ENCODE results near the gene TTC9C. TPM values are rescaled to one million over a fixed set of nuclear protein-coding genes. Genes with fewer than 3 reads are reported as not detected.
A peak's percentile ranks its signal among the peaks of the same experiment; 100 is the strongest.

TTC9C gene
- total and polyA plus RNA-seq, 2 of the 8 experiments (the other 6 are each of a cell fraction or from before 2014, with no cell fraction given): 25.4 to 34.1 TPM

DNA sequence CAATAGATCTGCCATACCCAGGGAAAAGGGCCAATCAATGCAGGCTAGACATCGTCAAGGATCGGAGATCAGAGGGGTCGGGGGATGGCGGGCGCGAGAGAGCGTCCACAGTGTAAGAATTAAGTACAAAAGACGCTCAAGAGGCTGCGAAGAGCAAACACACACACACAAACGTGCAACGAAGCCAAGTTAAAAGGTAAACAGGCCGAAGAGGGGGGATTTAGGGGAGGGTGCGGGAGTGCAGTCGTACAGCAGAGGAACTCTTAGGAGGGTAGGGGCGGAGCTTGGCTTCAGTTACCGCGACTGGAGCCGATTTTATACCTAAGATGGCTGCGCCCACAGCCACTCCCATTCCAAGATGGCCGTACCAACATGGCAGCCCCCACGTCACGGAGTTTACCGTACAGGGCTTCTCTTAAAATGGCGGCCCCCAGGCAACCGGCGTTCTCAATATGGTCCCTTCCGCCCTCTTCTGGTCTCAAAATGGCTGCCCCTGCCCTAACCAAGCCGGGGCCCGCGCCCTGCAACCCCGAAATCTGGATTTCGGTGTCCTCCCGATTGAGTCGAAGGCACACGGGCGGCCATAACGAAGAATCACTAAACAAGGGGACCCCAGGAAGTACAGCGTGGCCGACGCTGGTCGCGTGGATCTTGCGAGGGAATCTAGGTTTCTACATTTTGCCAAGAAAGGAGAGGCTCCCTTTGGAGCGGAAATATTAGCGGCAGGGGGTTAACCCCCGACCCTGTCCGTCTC, 18.9 kb upstream of the TTC9C start (continued):
- TF ChIP-seq, protein P1, sequence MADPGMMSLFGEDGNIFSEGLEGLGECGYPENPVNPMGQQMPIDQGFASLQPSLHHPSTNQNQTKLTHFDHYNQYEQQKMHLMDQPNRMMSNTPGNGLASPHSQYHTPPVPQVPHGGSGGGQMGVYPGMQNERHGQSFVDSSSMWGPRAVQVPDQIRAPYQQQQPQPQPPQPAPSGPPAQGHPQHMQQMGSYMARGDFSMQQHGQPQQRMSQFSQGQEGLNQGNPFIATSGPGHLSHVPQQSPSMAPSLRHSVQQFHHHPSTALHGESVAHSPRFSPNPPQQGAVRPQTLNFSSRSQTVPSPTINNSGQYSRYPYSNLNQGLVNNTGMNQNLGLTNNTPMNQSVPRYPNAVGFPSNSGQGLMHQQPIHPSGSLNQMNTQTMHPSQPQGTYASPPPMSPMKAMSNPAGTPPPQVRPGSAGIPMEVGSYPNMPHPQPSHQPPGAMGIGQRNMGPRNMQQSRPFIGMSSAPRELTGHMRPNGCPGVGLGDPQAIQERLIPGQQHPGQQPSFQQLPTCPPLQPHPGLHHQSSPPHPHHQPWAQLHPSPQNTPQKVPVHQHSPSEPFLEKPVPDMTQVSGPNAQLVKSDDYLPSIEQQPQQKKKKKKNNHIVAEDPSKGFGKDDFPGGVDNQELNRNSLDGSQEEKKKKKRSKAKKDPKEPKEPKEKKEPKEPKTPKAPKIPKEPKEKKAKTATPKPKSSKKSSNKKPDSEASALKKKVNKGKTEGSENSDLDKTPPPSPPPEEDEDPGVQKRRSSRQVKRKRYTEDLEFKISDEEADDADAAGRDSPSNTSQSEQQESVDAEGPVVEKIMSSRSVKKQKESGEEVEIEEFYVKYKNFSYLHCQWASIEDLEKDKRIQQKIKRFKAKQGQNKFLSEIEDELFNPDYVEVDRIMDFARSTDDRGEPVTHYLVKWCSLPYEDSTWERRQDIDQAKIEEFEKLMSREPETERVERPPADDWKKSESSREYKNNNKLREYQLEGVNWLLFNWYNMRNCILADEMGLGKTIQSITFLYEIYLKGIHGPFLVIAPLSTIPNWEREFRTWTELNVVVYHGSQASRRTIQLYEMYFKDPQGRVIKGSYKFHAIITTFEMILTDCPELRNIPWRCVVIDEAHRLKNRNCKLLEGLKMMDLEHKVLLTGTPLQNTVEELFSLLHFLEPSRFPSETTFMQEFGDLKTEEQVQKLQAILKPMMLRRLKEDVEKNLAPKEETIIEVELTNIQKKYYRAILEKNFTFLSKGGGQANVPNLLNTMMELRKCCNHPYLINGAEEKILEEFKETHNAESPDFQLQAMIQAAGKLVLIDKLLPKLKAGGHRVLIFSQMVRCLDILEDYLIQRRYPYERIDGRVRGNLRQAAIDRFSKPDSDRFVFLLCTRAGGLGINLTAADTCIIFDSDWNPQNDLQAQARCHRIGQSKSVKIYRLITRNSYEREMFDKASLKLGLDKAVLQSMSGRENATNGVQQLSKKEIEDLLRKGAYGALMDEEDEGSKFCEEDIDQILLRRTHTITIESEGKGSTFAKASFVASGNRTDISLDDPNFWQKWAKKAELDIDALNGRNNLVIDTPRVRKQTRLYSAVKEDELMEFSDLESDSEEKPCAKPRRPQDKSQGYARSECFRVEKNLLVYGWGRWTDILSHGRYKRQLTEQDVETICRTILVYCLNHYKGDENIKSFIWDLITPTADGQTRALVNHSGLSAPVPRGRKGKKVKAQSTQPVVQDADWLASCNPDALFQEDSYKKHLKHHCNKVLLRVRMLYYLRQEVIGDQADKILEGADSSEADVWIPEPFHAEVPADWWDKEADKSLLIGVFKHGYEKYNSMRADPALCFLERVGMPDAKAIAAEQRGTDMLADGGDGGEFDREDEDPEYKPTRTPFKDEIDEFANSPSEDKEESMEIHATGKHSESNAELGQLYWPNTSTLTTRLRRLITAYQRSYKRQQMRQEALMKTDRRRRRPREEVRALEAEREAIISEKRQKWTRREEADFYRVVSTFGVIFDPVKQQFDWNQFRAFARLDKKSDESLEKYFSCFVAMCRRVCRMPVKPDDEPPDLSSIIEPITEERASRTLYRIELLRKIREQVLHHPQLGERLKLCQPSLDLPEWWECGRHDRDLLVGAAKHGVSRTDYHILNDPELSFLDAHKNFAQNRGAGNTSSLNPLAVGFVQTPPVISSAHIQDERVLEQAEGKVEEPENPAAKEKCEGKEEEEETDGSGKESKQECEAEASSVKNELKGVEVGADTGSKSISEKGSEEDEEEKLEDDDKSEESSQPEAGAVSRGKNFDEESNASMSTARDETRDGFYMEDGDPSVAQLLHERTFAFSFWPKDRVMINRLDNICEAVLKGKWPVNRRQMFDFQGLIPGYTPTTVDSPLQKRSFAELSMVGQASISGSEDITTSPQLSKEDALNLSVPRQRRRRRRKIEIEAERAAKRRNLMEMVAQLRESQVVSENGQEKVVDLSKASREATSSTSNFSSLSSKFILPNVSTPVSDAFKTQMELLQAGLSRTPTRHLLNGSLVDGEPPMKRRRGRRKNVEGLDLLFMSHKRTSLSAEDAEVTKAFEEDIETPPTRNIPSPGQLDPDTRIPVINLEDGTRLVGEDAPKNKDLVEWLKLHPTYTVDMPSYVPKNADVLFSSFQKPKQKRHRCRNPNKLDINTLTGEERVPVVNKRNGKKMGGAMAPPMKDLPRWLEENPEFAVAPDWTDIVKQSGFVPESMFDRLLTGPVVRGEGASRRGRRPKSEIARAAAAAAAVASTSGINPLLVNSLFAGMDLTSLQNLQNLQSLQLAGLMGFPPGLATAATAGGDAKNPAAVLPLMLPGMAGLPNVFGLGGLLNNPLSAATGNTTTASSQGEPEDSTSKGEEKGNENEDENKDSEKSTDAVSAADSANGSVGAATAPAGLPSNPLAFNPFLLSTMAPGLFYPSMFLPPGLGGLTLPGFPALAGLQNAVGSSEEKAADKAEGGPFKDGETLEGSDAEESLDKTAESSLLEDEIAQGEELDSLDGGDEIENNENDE (IDR thresholded peaks at IDR 0.05; ENCODE audit: insufficient replicate concordance, low read length): no peak
- TF ChIP-seq ZNF274 (IDR thresholded peaks at IDR 0.05; ENCODE audit: borderline replicate concordance, extremely low read depth, low read length) (no peak), TEAD4 (IDR thresholded peaks at IDR 0.05; ENCODE audit: low read depth, low read length) (peak; percentile 87), SIRT6 (IDR thresholded peaks at IDR 0.05; ENCODE audit: low read length) (no peak), FOSL1 (IDR thresholded peaks at IDR 0.05; ENCODE audit: insufficient read depth, low read depth, low read length) (no peak), GABPA (IDR thresholded peaks at IDR 0.05; ENCODE audit: borderline replicate concordance, insufficient read depth, low read length) (peak; percentile 51; the same call in 1 of the 2 replicates), KDM4A (IDR thresholded peaks at IDR 0.05; ENCODE audit: low read depth, low read length, severe bottlenecking) (peak; percentile 40)
- TF ChIP-seq, protein P2, sequence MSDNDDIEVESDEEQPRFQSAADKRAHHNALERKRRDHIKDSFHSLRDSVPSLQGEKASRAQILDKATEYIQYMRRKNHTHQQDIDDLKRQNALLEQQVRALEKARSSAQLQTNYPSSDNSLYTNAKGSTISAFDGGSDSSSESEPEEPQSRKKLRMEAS (IDR thresholded peaks at IDR 0.05): peak; percentile 54

All from H1 (cell line).